Fibroblast of skin of right biceps (primary cell): ENCODE measurements around the gene FIGNL2.
"Not testable (repeated sequence)": the region's sequence is repeated elsewhere in the genome, so short reads cannot be mapped to it uniquely, and the experiment has no call there.

Source experiments
- DNase-seq: peaks from one replicate; pipeline ENCODE4 v3.0.0-alpha.2; 2013

Gene FIGNL2

GRCh38 chr12:51813931-51814310 is 34.6 kb downstream of the FIGNL2 start:
- DNase-seq: no peak

- no peak for DNase-seq
Measured at GRCh38 chr12:51812871-51813270, 35.6 kb downstream of the FIGNL2 start.

GRCh38 chr12:51811203-51812202 is 37.0 kb downstream of the FIGNL2 start:
- no peak for DNase-seq

GRCh38 chr12:51809193-51809592 is 39.3 kb downstream of the FIGNL2 start:
- DNase-seq: no peak

- no peak for DNase-seq
Measured at GRCh38 chr12:51806896-51807295, 41.6 kb downstream of the FIGNL2 start.

- DNase-seq: peak; percentile 28
Measured at GRCh38 chr12:51801027-51801426, 47.5 kb downstream of the FIGNL2 start.

- DNase-seq: no peak
Measured at GRCh38 chr12:51798501-51798900, 50.0 kb downstream of the FIGNL2 start.

GRCh38 chr12:51798051-51798450 is 50.5 kb downstream of the FIGNL2 start:
- not testable (repeated sequence) for DNase-seq

- no peak for DNase-seq
Measured at GRCh38 chr12:51797301-51797700, 51.2 kb downstream of the FIGNL2 start.

GRCh38 chr12:51793201-51793600 is 55.3 kb downstream of the FIGNL2 start:
- peak; percentile 61 for DNase-seq

- no peak for DNase-seq
Measured at GRCh38 chr12:51792417-51792816, 56.1 kb downstream of the FIGNL2 start.

GRCh38 chr12:51788876-51789275 is 59.6 kb downstream of the FIGNL2 start:
- DNase-seq: peak; percentile 91

- DNase-seq: no peak
Measured at GRCh38 chr12:51785906-51786305, 62.6 kb downstream of the FIGNL2 start.

GRCh38 chr12:51784688-51785087 is 63.8 kb downstream of the FIGNL2 start:
- DNase-seq: no peak

- no peak for DNase-seq
Measured at GRCh38 chr12:51779876-51780275, 68.6 kb downstream of the FIGNL2 start.

- DNase-seq: no peak
Measured at GRCh38 chr12:51777973-51778372, 70.5 kb downstream of the FIGNL2 start.

- no peak for DNase-seq
Measured at GRCh38 chr12:51777457-51777856, 71.1 kb downstream of the FIGNL2 start.

GRCh38 chr12:51774933-51775332 is 73.6 kb downstream of the FIGNL2 start:
- DNase-seq: no peak

GRCh38 chr12:51773145-51773869 is 75.2 kb downstream of the FIGNL2 start:
- peak; percentile 88 for DNase-seq

GRCh38 chr12:51771008-51771407 is 77.5 kb downstream of the FIGNL2 start:
- DNase-seq: no peak
